Epidermal melanocyte (primary cell): Measurements from ENCODE around the gene RIN3.
"Not testable (repeated sequence)": the region's sequence is repeated elsewhere in the genome, so short reads cannot be mapped to it uniquely, and the experiment has no call there.

Source experiments
- DNase-seq: peaks from one replicate; pipeline ENCODE4 v3.0.0; 2011; ENCODE audit warnings: low spot score; ENCODE audit not compliant: insufficient read length

RIN3 gene

GRCh38 chr14:92622311-92622710 lies 108.7 kb downstream of the RIN3 start:
- DNase-seq, result no peak

GRCh38 chr14:92624764-92625163 lies 111.2 kb downstream of the RIN3 start:
- no peak for DNase-seq

GRCh38 chr14:92625213-92625612 lies 111.6 kb downstream of the RIN3 start:
- DNase-seq, result no peak

GRCh38 chr14:92626041-92626440 lies 112.5 kb downstream of the RIN3 start:
- no peak for DNase-seq

DNA sequence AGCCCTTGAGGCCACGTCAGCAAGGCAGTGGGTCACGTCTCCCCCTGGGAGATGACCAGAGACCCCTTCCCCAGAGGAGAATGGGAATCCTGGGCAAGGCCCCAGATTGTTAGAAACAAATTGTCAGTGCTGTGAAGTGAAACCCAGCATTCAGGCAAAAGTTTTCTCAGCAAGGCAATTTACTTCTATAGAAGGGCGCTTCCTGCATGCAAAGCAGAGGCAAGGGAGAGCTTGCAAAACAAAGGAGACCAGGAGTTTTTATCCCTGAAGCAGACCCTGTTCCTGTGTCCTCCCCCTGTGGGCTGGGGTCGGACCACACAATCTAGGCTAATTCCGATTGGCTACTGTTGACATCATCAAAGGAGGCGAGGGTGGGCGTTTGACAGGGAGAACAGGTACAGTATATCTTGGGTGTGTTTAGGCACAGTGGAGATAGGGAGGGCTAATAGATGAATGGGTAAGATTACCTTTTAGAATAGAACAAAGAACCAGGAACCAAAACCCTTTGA lies 114.2 kb downstream of the RIN3 start:
- no peak for DNase-seq

GRCh38 chr14:92628636-92629035 lies 115.1 kb downstream of the RIN3 start:
- DNase-seq, result no peak

- DNase-seq, result no peak
These were observed 116.8 kb downstream of the RIN3 start for GRCh38 chr14:92630367-92630766.

DNA sequence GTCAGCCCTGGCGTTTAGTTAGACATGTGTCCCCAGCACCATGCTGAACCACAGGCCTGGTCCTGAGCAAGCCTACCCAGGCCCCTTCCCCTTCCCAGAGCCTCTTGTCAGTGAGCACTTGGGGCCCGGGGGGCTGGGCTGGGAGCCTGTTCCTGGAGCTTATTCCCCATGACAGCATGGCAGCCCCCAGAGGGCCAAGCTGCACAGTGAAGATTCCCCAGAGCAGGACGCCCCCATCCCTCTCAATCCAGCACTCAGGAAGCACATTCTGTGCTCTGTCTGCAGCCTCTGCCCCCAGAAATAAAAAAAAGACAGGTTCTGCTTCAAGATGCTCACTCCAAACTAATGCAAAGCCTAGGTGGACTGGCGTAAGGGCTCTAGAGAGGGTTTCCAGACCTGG lies 117.5 kb downstream of the RIN3 start:
- no peak for DNase-seq

DNA sequence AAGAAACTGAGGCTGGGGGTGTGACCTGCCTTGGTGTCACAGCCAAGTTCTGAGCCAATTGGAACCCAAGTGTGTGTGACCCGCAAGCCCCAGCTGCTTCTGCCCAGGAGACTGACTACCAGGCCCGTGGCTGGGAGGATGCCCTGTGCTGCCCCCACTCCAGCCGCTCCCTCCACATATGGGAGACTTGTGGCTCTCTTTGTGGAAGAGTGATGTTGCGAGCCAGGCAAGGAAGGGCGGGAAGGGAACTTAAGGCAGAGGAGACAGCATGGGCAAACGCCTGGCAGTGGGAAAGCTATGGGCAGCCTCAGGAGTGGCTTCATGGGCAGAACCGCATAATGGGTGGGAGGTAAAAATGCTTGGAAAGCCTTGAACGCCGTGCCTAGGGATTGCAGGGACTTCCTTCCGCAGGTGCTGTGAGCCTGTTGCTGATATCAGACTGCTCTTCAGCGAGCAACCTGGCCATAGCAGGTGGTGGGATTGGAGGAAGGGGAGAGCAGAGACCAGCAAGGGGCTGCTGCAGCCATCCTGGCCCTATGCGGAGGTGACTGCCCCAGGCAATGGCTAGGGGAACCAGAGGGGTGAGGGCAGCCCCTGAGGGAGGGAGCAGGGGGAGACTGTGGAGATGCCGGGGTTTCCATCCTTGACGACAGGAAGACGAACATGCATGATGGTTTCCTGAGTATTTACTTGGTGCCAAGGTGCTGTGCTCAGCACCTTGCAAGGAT lies 119.1 kb downstream of the RIN3 start:
- no peak for DNase-seq

GRCh38 chr14:92633274-92633616 lies 119.7 kb downstream of the RIN3 start:
- DNase-seq, result no peak

GRCh38 chr14:92633724-92634123 lies 120.1 kb downstream of the RIN3 start:
- no peak for DNase-seq

DNA sequence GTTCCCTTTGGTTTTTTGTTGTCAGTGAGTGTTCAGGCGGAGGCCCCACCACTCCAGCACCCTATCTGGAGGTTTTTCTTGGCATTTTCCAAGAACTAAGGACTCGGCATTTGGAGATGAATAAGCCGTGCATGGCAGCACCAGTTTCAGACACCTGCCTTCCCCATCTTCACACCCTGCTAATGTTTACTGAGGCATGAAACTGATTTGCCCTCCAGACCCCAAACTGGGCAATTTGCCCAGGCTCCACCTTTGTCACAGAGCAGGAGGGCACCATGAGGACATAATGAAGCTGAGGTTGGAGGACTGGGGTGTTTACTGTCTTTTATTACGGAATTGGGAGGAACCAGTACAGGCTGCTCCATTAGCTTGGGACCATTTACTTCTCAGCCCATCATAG lies 121.5 kb downstream of the RIN3 start:
- DNase-seq, result no peak

- no peak for DNase-seq
These were observed 122.3 kb downstream of the RIN3 start for GRCh38 chr14:92635896-92636295.

DNA sequence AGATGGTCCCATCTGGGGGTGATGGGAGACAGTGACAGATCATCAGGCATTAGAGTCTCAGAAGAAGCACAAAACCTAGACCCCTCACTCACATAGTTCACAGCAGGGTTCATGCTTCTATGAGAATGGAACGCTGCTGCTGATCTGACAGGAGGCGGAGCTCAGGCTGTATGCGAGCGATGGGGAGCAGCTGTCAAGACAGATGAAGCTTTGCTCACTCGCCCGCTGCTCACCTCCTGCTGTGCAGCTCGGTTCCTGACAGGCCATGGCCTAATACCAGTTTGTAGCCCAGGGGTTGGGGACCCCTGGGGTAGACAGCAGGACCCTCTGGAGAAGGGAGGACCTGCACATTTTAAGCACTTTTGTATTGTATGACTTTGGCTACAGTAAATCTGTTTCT lies 123.6 kb downstream of the RIN3 start:
- no peak for DNase-seq

GRCh38 chr14:92637864-92638263 lies 124.3 kb downstream of the RIN3 start:
- DNase-seq, result no peak

- DNase-seq, result no peak
These were observed 124.7 kb downstream of the RIN3 start for GRCh38 chr14:92638266-92638665.

GRCh38 chr14:92638904-92639303 lies 125.3 kb downstream of the RIN3 start:
- no peak for DNase-seq

GRCh38 chr14:92639472-92640117 lies 126.0 kb downstream of the RIN3 start:
- DNase-seq, result not testable (repeated sequence)

- no peak for DNase-seq
These were observed 127.7 kb downstream of the RIN3 start for GRCh38 chr14:92641306-92641705.

DNA sequence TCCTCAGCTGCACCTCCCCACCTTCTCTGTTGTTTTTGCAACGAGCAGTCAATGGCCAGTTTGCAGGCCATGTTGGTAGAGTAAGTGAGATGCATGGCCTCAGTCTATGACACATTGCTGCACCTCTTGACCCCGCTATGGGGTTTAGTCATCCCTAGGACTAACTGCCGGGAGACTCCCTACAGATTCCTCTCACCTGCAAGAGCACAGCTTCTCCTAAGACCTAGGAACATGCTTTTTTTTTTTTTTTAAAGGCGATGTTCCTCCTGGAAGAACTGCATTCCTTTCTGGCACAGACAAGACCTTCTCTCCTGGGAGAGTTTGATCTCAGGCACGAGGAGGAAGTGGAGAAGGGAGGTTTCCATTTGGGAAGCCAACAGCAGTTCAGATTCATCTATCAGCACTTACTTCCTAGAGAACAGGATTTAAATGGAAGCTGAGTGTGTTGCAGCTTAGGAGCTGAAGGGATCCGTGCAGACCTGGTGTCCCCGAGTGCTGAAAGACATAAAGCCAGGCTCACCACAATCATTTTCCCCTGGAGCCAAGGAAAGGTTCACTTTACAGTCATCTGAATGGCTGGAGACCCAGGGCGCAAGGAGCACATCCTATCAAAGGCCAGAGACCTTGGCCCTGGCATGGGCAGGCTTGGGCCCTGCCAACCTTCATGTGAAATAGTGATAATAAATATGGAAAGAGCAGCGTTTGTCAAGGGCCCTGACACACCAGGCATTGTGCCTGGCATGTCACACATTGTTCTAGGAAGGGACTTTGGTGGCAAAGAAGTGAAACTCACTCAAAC lies 130.8 kb downstream of the RIN3 start:
- no peak for DNase-seq

DNA sequence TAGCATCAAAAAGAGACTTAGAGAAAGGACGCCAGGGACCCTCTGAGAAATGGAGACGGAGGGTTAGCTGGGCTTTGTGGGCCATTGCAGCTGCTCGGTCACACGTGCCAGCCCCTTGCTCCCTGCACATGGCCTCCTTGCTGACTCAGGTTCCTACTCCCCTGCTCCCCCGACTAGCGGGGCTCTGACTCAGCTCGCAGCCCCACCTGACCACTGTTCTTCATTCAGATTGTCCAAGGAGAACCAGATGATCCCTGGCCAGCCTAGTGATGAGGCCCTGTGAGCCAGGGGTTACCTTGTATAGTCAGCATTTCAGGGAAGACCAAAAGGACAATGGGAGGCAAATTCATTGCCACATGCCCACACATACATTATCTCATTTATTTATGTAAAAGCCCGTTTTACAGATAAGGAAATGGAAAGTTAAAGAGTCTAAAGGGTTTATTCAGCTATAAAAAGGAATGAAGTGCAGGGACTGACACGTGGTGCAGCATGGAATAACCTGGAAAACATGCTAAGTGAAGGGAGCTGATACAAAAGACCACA lies 131.5 kb downstream of the RIN3 start:
- DNase-seq, result no peak
